Ishikawa (cell line): ENCODE measurements around the gene ARID4B.

ENCODE experiments used
- CEBPB ChIP-seq: IDR thresholded peaks from 2 replicates; pipeline ENCODE4 v1.6.1; 2012
- CREB1 ChIP-seq: IDR thresholded peaks from 2 replicates; pipeline ENCODE4 v1.6.1; 2012; ENCODE audit warnings: low read depth
- EGR1 ChIP-seq: IDR thresholded peaks from 2 replicates; pipeline ENCODE4 v1.6.1; 2012
- EP300 ChIP-seq: IDR thresholded peaks from 2 replicates; pipeline ENCODE4 v1.6.1; 2012; ENCODE audit warnings: borderline replicate concordance
- FOXM1 ChIP-seq: IDR thresholded peaks from 2 replicates; pipeline ENCODE4 v1.6.1; 2012; ENCODE audit warnings: low read depth, borderline replicate concordance
- NFIC ChIP-seq: IDR thresholded peaks from 2 replicates; pipeline ENCODE4 v1.6.1; 2012
- RAD21 ChIP-seq: IDR thresholded peaks from 2 replicates; pipeline ENCODE4 v1.6.1; 2012; ENCODE audit warnings: low read depth
- TAF1 ChIP-seq: IDR thresholded peaks from 2 replicates; pipeline ENCODE4 v1.6.1; 2012; ENCODE audit warnings: low read depth, mild to moderate bottlenecking
- TCF12 ChIP-seq: IDR thresholded peaks from 2 replicates; pipeline ENCODE4 v1.6.1; 2012; ENCODE audit warnings: low read depth
- TEAD4 ChIP-seq: IDR thresholded peaks from 2 replicates; pipeline ENCODE4 v1.6.1; 2012
- YY1 ChIP-seq: IDR thresholded peaks from 2 replicates; pipeline ENCODE4 v1.6.1; 2012; ENCODE audit warnings: low read depth
- ZBTB7A ChIP-seq: IDR thresholded peaks from 2 replicates; pipeline ENCODE4 v1.6.1; 2012; ENCODE audit warnings: low read depth
- TF ChIP-seq, protein P1 (sequence below): IDR thresholded peaks from 2 replicates; pipeline ENCODE4 v1.6.1; 2012; ENCODE audit warnings: low read depth, mild to moderate bottlenecking
- TF ChIP-seq, protein P2 (sequence below): IDR thresholded peaks from 2 replicates; pipeline ENCODE4 v1.6.1; 2012
- TF ChIP-seq, protein P3 (sequence below): IDR thresholded peaks from 2 replicates; pipeline ENCODE4 v1.6.1; 2012

Gene ARID4B

DNA sequence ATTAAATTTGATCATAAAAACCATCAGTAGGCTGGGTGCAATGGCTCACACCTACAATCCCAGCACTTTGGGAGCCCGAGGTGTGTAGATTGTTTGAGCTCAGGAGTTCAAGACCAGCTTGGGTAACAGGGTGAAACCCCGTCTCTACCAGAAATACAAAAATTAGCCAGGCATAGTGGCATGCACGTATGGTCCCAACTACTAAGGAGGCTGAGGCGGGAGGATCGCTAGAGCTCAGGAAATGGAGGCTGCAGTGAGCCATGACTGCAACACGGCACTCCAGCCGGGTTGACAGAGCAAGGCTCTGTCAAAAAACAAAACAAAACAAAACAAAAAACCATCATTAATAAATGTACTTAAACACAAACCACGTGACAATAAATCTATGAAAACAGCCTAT, 61.0 kb downstream of the ARID4B start:
- TF ChIP-seq CEBPB, result no peak
- TF ChIP-seq, protein P1, sequence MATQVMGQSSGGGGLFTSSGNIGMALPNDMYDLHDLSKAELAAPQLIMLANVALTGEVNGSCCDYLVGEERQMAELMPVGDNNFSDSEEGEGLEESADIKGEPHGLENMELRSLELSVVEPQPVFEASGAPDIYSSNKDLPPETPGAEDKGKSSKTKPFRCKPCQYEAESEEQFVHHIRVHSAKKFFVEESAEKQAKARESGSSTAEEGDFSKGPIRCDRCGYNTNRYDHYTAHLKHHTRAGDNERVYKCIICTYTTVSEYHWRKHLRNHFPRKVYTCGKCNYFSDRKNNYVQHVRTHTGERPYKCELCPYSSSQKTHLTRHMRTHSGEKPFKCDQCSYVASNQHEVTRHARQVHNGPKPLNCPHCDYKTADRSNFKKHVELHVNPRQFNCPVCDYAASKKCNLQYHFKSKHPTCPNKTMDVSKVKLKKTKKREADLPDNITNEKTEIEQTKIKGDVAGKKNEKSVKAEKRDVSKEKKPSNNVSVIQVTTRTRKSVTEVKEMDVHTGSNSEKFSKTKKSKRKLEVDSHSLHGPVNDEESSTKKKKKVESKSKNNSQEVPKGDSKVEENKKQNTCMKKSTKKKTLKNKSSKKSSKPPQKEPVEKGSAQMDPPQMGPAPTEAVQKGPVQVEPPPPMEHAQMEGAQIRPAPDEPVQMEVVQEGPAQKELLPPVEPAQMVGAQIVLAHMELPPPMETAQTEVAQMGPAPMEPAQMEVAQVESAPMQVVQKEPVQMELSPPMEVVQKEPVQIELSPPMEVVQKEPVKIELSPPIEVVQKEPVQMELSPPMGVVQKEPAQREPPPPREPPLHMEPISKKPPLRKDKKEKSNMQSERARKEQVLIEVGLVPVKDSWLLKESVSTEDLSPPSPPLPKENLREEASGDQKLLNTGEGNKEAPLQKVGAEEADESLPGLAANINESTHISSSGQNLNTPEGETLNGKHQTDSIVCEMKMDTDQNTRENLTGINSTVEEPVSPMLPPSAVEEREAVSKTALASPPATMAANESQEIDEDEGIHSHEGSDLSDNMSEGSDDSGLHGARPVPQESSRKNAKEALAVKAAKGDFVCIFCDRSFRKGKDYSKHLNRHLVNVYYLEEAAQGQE, result no peak
- TF ChIP-seq YY1, result no peak
- no peak for TF ChIP-seq EP300
- no peak for TF ChIP-seq NFIC
- no peak for TF ChIP-seq CREB1
- no peak for TF ChIP-seq EGR1
- no peak for TF ChIP-seq RAD21

DNA sequence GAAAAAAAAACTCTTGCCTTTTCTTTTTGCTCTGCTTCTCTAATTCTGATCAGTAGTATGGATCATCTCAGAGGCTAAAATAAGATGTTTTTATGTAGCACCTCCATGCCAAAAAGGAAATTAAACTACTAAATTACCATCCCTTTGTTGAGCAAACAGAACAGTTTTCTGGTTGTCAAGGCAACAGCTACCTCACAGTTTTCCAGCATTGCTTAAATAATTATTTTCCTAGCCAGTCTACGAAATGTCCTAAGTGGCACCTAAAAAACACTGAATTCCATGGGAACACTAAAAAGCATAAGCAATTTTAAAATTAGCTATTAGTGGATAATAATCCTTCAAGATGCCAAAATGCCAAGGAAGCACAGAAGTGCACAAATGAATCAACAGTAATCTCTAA, 61.7 kb downstream of the ARID4B start:
- TF ChIP-seq NFIC (no peak), TEAD4 (no peak), FOXM1 (no peak), RAD21 (no peak), CEBPB (no peak), CREB1 (no peak)
- TF ChIP-seq, protein P2, sequence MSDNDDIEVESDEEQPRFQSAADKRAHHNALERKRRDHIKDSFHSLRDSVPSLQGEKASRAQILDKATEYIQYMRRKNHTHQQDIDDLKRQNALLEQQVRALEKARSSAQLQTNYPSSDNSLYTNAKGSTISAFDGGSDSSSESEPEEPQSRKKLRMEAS, result no peak

DNA sequence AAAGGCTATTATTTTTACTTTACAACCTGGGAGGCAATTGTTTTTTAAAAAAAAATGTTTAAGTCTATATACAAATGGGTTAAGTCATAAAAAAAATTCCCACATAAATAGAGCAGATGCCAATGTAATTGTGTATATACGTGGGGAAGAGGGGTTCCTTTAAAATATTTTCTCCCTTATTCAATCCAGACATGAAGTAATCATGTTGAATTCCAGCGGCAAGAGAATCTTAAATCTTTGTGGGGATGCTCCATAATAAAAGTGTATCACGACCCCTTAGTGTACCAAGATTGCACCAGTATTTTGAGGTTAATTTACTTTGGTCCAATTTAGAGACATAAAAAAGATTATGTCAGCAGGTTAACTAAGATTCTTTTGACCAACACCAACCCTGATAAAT, 62.1 kb downstream of the ARID4B start:
- TF ChIP-seq, protein P2, result no peak
- TF ChIP-seq NFIC (no peak), TCF12 (no peak), EGR1 (no peak), TEAD4 (no peak), ZBTB7A (no peak), EP300 (no peak), CREB1 (no peak), YY1 (no peak), RAD21 (no peak), TAF1 (no peak), CEBPB (no peak), FOXM1 (no peak)
- TF ChIP-seq, protein P1, result no peak
- TF ChIP-seq, protein P3, sequence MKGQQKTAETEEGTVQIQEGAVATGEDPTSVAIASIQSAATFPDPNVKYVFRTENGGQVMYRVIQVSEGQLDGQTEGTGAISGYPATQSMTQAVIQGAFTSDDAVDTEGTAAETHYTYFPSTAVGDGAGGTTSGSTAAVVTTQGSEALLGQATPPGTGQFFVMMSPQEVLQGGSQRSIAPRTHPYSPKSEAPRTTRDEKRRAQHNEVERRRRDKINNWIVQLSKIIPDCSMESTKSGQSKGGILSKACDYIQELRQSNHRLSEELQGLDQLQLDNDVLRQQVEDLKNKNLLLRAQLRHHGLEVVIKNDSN, result no peak

DNA sequence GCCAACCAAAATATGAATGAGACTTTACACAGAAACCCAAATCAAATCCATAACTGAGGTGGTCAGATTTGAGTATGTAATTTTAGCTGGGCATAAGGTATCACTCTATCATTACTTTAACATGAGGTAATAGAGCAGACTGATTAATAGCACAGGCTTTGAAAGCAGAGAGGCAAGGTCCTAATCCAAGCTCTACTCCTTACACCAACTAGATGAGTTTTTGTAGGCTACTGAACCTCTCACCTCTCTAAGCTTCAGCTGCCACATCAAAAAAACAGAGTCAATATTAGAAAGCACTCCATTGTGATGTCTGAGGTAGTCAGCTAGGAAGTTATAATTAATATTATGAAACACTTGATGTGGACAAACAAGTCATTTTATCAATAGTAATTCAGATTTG, 63.7 kb downstream of the ARID4B start:
- TF ChIP-seq EP300, result no peak
- TF ChIP-seq FOXM1, result no peak
- TF ChIP-seq YY1, result no peak
- TF ChIP-seq CEBPB, result no peak
- TF ChIP-seq, protein P3, result no peak
- TF ChIP-seq, protein P2, result no peak
- no peak for TF ChIP-seq NFIC
- TF ChIP-seq, protein P1, result no peak
- TF ChIP-seq ZBTB7A, result no peak
- TF ChIP-seq TEAD4, result no peak
- no peak for TF ChIP-seq TCF12
- no peak for TF ChIP-seq TAF1
- no peak for TF ChIP-seq CREB1

DNA sequence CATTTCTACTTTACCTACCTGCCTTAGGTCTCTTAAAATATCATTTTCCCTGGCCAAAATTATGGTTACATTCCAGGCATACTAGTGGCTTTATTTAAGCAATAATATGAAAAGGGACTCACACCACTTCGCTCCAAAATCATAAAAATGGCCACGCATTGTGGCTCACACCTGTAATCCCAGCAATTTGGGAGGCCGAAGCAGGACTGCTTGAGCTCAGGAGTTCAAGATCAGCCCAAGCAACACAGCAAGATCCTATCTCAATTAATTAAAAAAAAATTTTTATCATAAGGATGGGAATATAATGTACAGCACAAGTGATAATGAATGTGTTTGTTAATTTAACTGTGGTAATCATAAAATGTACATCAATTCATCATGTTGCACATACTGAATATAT, 65.4 kb downstream of the ARID4B start:
- TF ChIP-seq RAD21, result no peak
- TF ChIP-seq, protein P2, result no peak
- no peak for TF ChIP-seq EP300
- TF ChIP-seq, protein P3, result no peak
- TF ChIP-seq TAF1, result no peak
- no peak for TF ChIP-seq FOXM1
- no peak for TF ChIP-seq NFIC
- TF ChIP-seq, protein P1, result no peak
